HL-60 (cell line): Measurements from ENCODE around the gene POMT2.

Source experiments
- DNase-seq, 2 experiments: peaks; one replicate each; pipeline ENCODE4 v3.0.0-alpha.2; 2010 to 2020; ENCODE audit warnings: low read depth in 1 of 2, low spot score in 1 of 2
- H3K27ac ChIP-seq: fragments of 250-450 bp; sonication (Bioruptor Pico); replicated peaks from 2 replicates; pipeline ENCODE4 v1.5.1; 2020; ENCODE audit warnings: mild to moderate bottlenecking, moderate library complexity
- H3K27me3 ChIP-seq: fragments of 250-450 bp; sonication (Bioruptor Pico); 2 replicates; pipeline ENCODE4 v1.5.1; 2021; ENCODE audit warnings: mild to moderate bottlenecking, moderate library complexity; ENCODE audit not compliant: insufficient read depth, poor library complexity, severe bottlenecking
- H3K4me3 ChIP-seq: replicated peaks from 2 replicates; pipeline ENCODE4 v1.5.1; 2011; ENCODE audit warnings: mild to moderate bottlenecking, control low read depth, low read length; ENCODE audit not compliant: insufficient read depth
- GABPA ChIP-seq: IDR thresholded peaks from 2 replicates; pipeline ENCODE4 v1.6.1; 2012; ENCODE audit warnings: low read depth
- POLR2AphosphoS5 ChIP-seq: IDR thresholded peaks from 2 replicates; pipeline ENCODE4 v1.6.1; 2012; ENCODE audit warnings: low read depth
- REST ChIP-seq: IDR thresholded peaks from 2 replicates; pipeline ENCODE4 v1.6.1; 2012; ENCODE audit warnings: low read depth; ENCODE audit not compliant: insufficient replicate concordance
- SPI1 ChIP-seq: IDR thresholded peaks from 2 replicates; pipeline ENCODE4 v1.6.1; 2012; ENCODE audit warnings: low read depth, mild to moderate bottlenecking, borderline replicate concordance
- TF ChIP-seq, protein P1 (sequence below): IDR thresholded peaks from one replicate; pipeline ENCODE4 v1.5.1; 2011; ENCODE audit warnings: low read length, control low read depth, inconsistent platforms; ENCODE audit not compliant: insufficient read depth

Gene POMT2

DNA sequence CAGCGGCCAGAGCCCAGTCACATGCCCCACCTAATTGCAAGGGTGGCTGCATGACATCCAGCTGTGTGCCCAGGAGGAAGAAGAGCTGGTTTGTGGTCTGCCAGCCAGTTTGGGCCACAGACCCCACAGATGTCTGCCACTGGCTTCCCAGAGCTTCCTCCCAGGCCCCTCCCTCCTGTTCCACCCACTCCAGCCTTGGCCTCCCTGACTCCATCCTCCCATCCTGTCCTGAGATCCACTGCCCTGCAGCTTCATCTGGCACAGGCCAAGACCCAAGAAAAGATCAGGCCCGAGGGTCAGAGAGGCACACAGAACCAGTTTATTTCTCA, 55.5 kb downstream of the POMT2 start:
- no peak for DNase-seq
- Histone ChIP-seq H3K27me3 (no peaks in the 10 kb centered on the region), H3K27ac (no peak overlapping the region), H3K4me3 (no peak overlapping the region)
- TF ChIP-seq POLR2AphosphoS5 (no peak), REST (no peak), SPI1 (no peak), GABPA (no peak)
- TF ChIP-seq, protein P1, sequence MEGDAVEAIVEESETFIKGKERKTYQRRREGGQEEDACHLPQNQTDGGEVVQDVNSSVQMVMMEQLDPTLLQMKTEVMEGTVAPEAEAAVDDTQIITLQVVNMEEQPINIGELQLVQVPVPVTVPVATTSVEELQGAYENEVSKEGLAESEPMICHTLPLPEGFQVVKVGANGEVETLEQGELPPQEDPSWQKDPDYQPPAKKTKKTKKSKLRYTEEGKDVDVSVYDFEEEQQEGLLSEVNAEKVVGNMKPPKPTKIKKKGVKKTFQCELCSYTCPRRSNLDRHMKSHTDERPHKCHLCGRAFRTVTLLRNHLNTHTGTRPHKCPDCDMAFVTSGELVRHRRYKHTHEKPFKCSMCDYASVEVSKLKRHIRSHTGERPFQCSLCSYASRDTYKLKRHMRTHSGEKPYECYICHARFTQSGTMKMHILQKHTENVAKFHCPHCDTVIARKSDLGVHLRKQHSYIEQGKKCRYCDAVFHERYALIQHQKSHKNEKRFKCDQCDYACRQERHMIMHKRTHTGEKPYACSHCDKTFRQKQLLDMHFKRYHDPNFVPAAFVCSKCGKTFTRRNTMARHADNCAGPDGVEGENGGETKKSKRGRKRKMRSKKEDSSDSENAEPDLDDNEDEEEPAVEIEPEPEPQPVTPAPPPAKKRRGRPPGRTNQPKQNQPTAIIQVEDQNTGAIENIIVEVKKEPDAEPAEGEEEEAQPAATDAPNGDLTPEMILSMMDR = no peak

DNA sequence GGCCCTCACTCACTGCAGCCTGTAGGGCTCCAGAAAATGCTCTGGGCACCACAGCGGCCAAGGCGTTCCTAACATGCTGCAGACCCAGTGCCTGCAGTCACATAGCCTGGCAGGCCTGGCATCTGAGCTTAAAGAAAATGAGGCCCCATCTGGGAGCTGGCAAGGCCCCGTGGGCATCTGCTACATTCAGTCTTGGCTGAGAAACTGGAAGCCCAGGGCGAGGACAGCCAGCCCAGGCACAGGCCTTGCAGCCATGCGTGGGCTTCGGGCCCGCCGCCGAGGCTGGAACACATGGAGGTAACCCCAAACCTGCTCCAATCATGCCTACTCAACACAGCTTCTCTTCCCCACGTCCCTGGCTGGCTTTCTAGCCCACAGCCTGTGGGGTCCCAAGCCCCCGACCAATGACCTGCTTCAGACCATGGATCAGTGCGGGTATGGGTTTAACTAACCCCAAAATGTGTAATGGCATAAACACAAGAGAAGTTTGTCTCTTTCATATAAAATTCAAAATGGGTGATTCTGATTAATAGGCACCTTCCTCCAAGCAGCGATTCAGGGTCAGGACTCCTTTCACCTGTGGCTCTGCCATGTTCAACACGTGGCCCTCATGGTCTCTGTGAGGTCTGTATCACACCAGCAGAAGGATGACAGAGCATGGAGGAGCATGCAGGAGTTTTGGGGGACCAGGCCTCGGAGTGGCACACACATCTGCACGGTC, 56.1 kb downstream of the POMT2 start:
- TF ChIP-seq REST (no peak), SPI1 (no peak), GABPA (no peak), POLR2AphosphoS5 (no peak)
- TF ChIP-seq, protein P1 = no peak
- H3K27me3 ChIP-seq = no peaks in the 10 kb centered on the region
- H3K4me3 ChIP-seq = no peak overlapping the region
- no peak overlapping the region for H3K27ac ChIP-seq
- DNase-seq = no peak

- no peak for TF ChIP-seq GABPA
- TF ChIP-seq, protein P1 = no peak
- peak; percentile 22; the same call in 1 of the 2 replicates for TF ChIP-seq SPI1
- DNase-seq = peak; percentile 65 to 77
- Histone ChIP-seq H3K27ac (no peak overlapping the region), H3K4me3 (no peak overlapping the region), H3K27me3 (no peaks in the 10 kb centered on the region)
Observed at GRCh38 chr14:77260631-77261030, 60.1 kb downstream of the POMT2 start.

GRCh38 chr14:77260199-77260598, 60.5 kb downstream of the POMT2 start:
- no peak for DNase-seq
- TF ChIP-seq GABPA = no peak
- TF ChIP-seq SPI1 = no peak
- TF ChIP-seq REST = no peak
- TF ChIP-seq, protein P1 = no peak
- TF ChIP-seq POLR2AphosphoS5 = no peak
- no peaks in the 10 kb centered on the region for H3K27me3 ChIP-seq
- no peak overlapping the region for H3K4me3 ChIP-seq
- no peak overlapping the region for H3K27ac ChIP-seq
